ENCODE measurements around the gene EIF3I. TPM values are rescaled to one million over a fixed set of nuclear protein-coding genes. Genes with fewer than 3 reads are reported as not detected.

Gene EIF3I
- total RNA-seq, 1 experiment from 2014 or later, result 294 TPM

GRCh38 chr1:32239790-32240139 is 17.6 kb downstream of the EIF3I start:
- Histone ChIP-seq H3K27ac (ENCODE audit: low read length) (peak overlapping the region; percentile 31; the same call in 1 of the 2 replicates), H3K27me3 (ENCODE audit: control insufficient read depth, insufficient read depth, low read length) (no peaks in the 10 kb centered on the region), H3K4me1 (ENCODE audit: control insufficient read depth, insufficient read depth, low read length) (peaks cover 12% of the 10 kb centered on the region), H3K4me3 (ENCODE audit: low read depth in 2 of 2, low read length in 2 of 2) (peak overlapping the region; percentile 60 to 90), H3K9me3 (ENCODE audit: control insufficient read depth, insufficient read depth, low read depth, low read length) (no peaks in the 10 kb centered on the region), H3K36me3 (ENCODE audit: control insufficient read depth, insufficient read depth, low read length) (no peaks in the 10 kb centered on the region)
- intact Hi-C loops (cut with micrococcal nuclease; ENCODE audit: unreplicated experiment), result no loop called here
- ATAC-seq (no peak), DNase-seq (ENCODE audit: low read depth, low spot score) (no peak)
- ChIA-PET POLR2A (interaction anchor here (0.5 kb wide), 1 partner anchor 82 kb away, joined by 3 read pairs; no protein-coding TSS in a partner anchor), CTCF (no interaction called here)
- in situ Hi-C loops (cut with HindIII; ENCODE audit: low pct_unique_long_range_greater_than_20kb, low sequenced_read_pairs), result no loop called here
- BruUV-seq (replicated peaks), result no TSS peak
- no peak for TF ChIP-seq REST (IDR thresholded peaks at IDR 0.05; ENCODE audit: insufficient read depth in 1 of 2, low read depth in 2 of 2, low read length in 1 of 2)
- TF ChIP-seq POLR2AphosphoS5 (IDR thresholded peaks at IDR 0.05; ENCODE audit: low read depth, low read length), result no peak
- TF ChIP-seq TCF7L2 (IDR thresholded peaks at IDR 0.05; ENCODE audit: low read depth, low read length), result no peak

- H3K27me3 ChIP-seq (ENCODE audit: control insufficient read depth, insufficient read depth, low read length), result no peaks in the 10 kb centered on the region
- ChIA-PET CTCF (interaction anchor here (0.6 to 1.9 kb wide), 4 partner anchors 24 to 76 kb away, joined by 4 to 18 read pairs (median 8); no protein-coding TSS in a partner anchor), POLR2A (interaction anchor here (0.7 to 1.2 kb wide), 4 partner anchors 13 to 486 kb away, joined by 3 to 7 read pairs (median 4); no protein-coding TSS in a partner anchor)
- H3K27ac ChIP-seq (ENCODE audit: low read length), result peak overlapping the region; percentile 82
- H3K9me3 ChIP-seq (ENCODE audit: control insufficient read depth, insufficient read depth, low read depth, low read length), result no peaks in the 10 kb centered on the region
- intact Hi-C loops (cut with micrococcal nuclease; ENCODE audit: unreplicated experiment) (no loop called here), in situ Hi-C loops (cut with HindIII; ENCODE audit: low pct_unique_long_range_greater_than_20kb, low sequenced_read_pairs) (no loop called here)
- H3K4me3 ChIP-seq (ENCODE audit: low read depth in 2 of 2, low read length in 2 of 2), result peak overlapping the region; percentile 60 to 90
- DNase-seq (ENCODE audit: low read depth, low spot score) (no peak), ATAC-seq (peak; percentile 76)
- TF ChIP-seq REST (IDR thresholded peaks at IDR 0.05; ENCODE audit: insufficient read depth in 1 of 2, low read depth in 2 of 2, low read length in 1 of 2), result no peak
- TF ChIP-seq POLR2AphosphoS5 (IDR thresholded peaks at IDR 0.05; ENCODE audit: low read depth, low read length), result peak; percentile 63; the same call in 1 of the 2 replicates
- TF ChIP-seq SIN3A (IDR thresholded peaks at IDR 0.05; ENCODE audit: borderline replicate concordance, insufficient read depth, low read depth, low read length), result peak; percentile 74; the same call in 1 of the 2 replicates
- TF ChIP-seq TCF7L2 (IDR thresholded peaks at IDR 0.05; ENCODE audit: low read depth, low read length), result no peak
- peak; percentile 72 for TF ChIP-seq CTCF (IDR thresholded peaks at IDR 0.05)
- peaks cover 12% of the 10 kb centered on the region for H3K4me1 ChIP-seq (ENCODE audit: control insufficient read depth, insufficient read depth, low read length)
- H3K36me3 ChIP-seq (ENCODE audit: control insufficient read depth, insufficient read depth, low read length), result no peaks in the 10 kb centered on the region
- no TSS peak for BruUV-seq (replicated peaks)
Observed at GRCh38 chr1:32240140-32240951, 18.1 kb downstream of the EIF3I start.
